ENCODE data around the gene RAB31.

The RAB31 gene

GRCh38 chr18:9828506-9829396 is 120.7 kb downstream of the RAB31 start:
- Histone ChIP-seq H3K27ac (ENCODE audit: extremely low read depth, low read depth, low read length) (no peak overlapping the region), H3K4me3 (ENCODE audit: low read depth, low read length) (no peak overlapping the region), H3K9me3 (ENCODE audit: control insufficient read depth, insufficient read depth, low read depth, low read length) (no peaks in the 10 kb centered on the region), H3K4me1 (ENCODE audit: control insufficient read depth, insufficient read depth, low read length) (peaks cover 2% of the 10 kb centered on the region; the same call in 1 of the 2 replicates), H3K36me3 (ENCODE audit: control insufficient read depth in 2 of 2, insufficient read depth in 1 of 2, low read length in 2 of 2) (peaks cover 0 to 8% of the 10 kb centered on the region in 2 experiments; a peak in 1 of 3 replicates)
- TF ChIP-seq ZNF248 (tag by site-specific recombination; IDR thresholded peaks at IDR 0.05) (no peak), ZNF677 (tag by site-specific recombination; IDR thresholded peaks at IDR 0.05) (no peak), ZNF830 (tag by site-specific recombination; IDR thresholded peaks at IDR 0.05; ENCODE audit: low read depth) (no peak), ZFP69B (tag by site-specific recombination; IDR thresholded peaks at IDR 0.05) (no peak), ZBTB7A (tag by site-specific recombination; IDR thresholded peaks at IDR 0.05; ENCODE audit: low read depth) (no peak), ZNF394 (tag by site-specific recombination; IDR thresholded peaks at IDR 0.05; ENCODE audit: borderline replicate concordance) (no peak), ZNF211 (tag by site-specific recombination; IDR thresholded peaks at IDR 0.05; ENCODE audit: low read depth) (no peak), ZNF776 (tag by site-specific recombination; IDR thresholded peaks at IDR 0.05; ENCODE audit: borderline replicate concordance) (no peak), ZNF561 (tag by site-specific recombination; IDR thresholded peaks at IDR 0.05; ENCODE audit: borderline replicate concordance) (no peak), KLF16 (tag by site-specific recombination; IDR thresholded peaks at IDR 0.05) (no peak), ZNF791 (tag by site-specific recombination; IDR thresholded peaks at IDR 0.05) (no peak), ZNF623 (tag by site-specific recombination; IDR thresholded peaks at IDR 0.05) (no peak)
- TF ChIP-seq, protein P1, sequence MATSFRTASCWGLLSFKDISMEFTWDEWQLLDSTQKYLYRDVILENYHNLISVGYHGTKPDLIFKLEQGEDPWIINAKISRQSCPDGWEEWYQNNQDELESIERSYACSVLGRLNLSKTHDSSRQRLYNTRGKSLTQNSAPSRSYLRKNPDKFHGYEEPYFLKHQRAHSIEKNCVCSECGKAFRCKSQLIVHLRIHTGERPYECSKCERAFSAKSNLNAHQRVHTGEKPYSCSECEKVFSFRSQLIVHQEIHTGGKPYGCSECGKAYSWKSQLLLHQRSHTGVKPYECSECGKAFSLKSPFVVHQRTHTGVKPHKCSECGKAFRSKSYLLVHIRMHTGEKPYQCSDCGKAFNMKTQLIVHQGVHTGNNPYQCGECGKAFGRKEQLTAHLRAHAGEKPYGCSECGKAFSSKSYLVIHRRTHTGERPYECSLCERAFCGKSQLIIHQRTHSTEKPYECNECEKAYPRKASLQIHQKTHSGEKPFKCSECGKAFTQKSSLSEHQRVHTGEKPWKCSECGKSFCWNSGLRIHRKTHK (tag by site-specific recombination; IDR thresholded peaks at IDR 0.05) = no peak
- ChIA-PET POLR2A (interaction anchor here (1.3 kb wide), 1 partner anchor 86 kb away, joined by 3 read pairs; no protein-coding TSS in a partner anchor), CTCF (no interaction called here)

- POLR2A ChIA-PET = no interaction called here
- CTCF ChIA-PET = no interaction called here
- Histone ChIP-seq H3K9me3 (ENCODE audit: control insufficient read depth, insufficient read depth, low read depth, low read length) (no peaks in the 10 kb centered on the region), H3K4me1 (ENCODE audit: control insufficient read depth, insufficient read depth, low read length) (peaks cover 2% of the 10 kb centered on the region; the same call in 1 of the 2 replicates), H3K4me3 (ENCODE audit: low read depth, low read length) (no peak overlapping the region), H3K27ac (ENCODE audit: extremely low read depth, low read depth, low read length) (no peak overlapping the region), H3K36me3 (ENCODE audit: control insufficient read depth in 2 of 2, insufficient read depth in 1 of 2, low read length in 2 of 2) (peaks cover 0 to 8% of the 10 kb centered on the region in 2 experiments; a peak in 1 of 3 replicates)
- TF ChIP-seq SP2 (tag by site-specific recombination; IDR thresholded peaks at IDR 0.05) = no peak
- no peak for TF ChIP-seq ZNF501 (tag by site-specific recombination; IDR thresholded peaks at IDR 0.05)
- TF ChIP-seq ZNF76 (tag by site-specific recombination; IDR thresholded peaks at IDR 0.05; ENCODE audit: borderline replicate concordance, low read depth) = no peak
- no peak for TF ChIP-seq ZNF555 (tag by site-specific recombination; conservative IDR thresholded peaks at IDR 0.05)
- TF ChIP-seq ZIC2 (tag by site-specific recombination; IDR thresholded peaks at IDR 0.05) = no peak
These were observed 121.3 kb downstream of the RAB31 start for GRCh38 chr18:9829397-9829712.

DNA sequence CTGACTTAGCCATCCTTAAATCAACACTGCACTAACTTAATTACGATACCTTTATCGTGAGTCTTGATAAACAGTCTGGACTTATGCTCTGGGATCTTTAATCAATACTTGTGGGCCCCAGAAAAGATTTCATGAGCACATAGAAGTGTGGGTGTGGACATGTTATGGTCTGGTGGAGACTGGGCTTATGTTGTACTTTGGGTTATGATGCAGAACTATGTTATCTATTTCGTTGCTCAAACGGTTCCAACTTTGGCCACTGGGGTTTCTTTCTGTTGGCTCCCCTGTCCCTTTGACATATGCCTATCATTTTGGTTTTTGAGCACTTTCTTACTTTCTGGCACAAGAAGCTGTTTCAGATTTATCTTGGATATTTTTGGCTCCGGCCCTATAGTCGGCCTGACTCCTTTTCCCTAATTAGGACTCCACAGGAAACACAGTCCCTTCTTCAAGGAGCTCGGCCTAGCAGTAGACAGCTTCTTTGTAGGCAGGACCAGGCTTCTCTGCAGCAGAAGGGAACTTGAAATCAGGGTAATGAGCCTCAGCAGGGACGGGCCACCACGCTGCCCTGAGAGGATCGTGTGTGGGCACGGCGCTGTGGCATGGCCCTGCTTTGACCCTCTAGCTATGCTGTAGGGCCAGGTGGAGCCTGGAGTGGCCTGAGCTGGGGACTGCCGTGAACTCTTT is 123.1 kb downstream of the RAB31 start:
- ChIA-PET CTCF (interaction anchor here (0.6 to 1.1 kb wide), 4 partner anchors 15 to 411 kb away, joined by 3 to 8 read pairs (median 4); no protein-coding TSS in a partner anchor), POLR2A (no interaction called here)
- Histone ChIP-seq H3K27ac (ENCODE audit: extremely low read depth, low read depth, low read length) (no peak overlapping the region), H3K4me1 (ENCODE audit: control insufficient read depth, insufficient read depth, low read length) (peaks cover 11% of the 10 kb centered on the region), H3K36me3 (ENCODE audit: control insufficient read depth in 2 of 2, insufficient read depth in 1 of 2, low read length in 2 of 2) (peaks cover 0 to 8% of the 10 kb centered on the region in 2 experiments; a peak in 1 of 3 replicates), H3K4me3 (ENCODE audit: low read depth, low read length) (no peak overlapping the region), H3K9me3 (ENCODE audit: control insufficient read depth, insufficient read depth, low read depth, low read length) (no peaks in the 10 kb centered on the region)
- TF ChIP-seq ZNF335 (tag by site-specific recombination; conservative IDR thresholded peaks at IDR 0.05) (no peak), EGR2 (tag by site-specific recombination; IDR thresholded peaks at IDR 0.05; ENCODE audit: low read depth) (no peak), ZNF248 (tag by site-specific recombination; IDR thresholded peaks at IDR 0.05) (no peak), CTCF (tag by site-specific recombination; IDR thresholded peaks at IDR 0.05) (no peak), ZNF692 (tag by site-specific recombination; IDR thresholded peaks at IDR 0.05) (no peak), ZNF292 (tag by site-specific recombination; IDR thresholded peaks at IDR 0.05; ENCODE audit: borderline replicate concordance, low read depth) (no peak), ZNF48 (tag by site-specific recombination; IDR thresholded peaks at IDR 0.05) (no peak)
- TF ChIP-seq, protein P2, sequence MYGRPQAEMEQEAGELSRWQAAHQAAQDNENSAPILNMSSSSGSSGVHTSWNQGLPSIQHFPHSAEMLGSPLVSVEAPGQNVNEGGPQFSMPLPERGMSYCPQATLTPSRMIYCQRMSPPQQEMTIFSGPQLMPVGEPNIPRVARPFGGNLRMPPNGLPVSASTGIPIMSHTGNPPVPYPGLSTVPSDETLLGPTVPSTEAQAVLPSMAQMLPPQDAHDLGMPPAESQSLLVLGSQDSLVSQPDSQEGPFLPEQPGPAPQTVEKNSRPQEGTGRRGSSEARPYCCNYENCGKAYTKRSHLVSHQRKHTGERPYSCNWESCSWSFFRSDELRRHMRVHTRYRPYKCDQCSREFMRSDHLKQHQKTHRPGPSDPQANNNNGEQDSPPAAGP (tag by site-specific recombination; IDR thresholded peaks at IDR 0.05) = no peak
